ENCODE measurements around the gene UQCR10. TPM values are rescaled to one million over a fixed set of nuclear protein-coding genes. Genes with fewer than 3 reads are reported as not detected.

Gene UQCR10
- total and polyA plus RNA-seq, 2 experiments from 2014 or later: 78.0 to 535 TPM

GRCh38 chr22:29734838-29735237, 32.3 kb upstream of the UQCR10 start:
- Mint-ChIP-seq H3K36me3 (ENCODE audit: low read depth) (peaks cover 3% of the 10 kb centered on the region; the same call in 1 of the 3 replicates), H3K4me3 (no peak overlapping the region), H3K4me1 (peaks cover 18% of the 10 kb centered on the region), H3K27ac (no peak overlapping the region), H3K27me3 (ENCODE audit: insufficient read depth, low read depth, poor library complexity) (peaks cover 2% of the 10 kb centered on the region), H3K9me3 (0 out of 3 replicates have a peak, but pooled peaks cover 2% of the 10 kb centered on the region)
- DNase-seq (ENCODE audit: low spot score): peak; percentile 53
- H3K36me3 ChIP-seq (ENCODE audit: insufficient read depth): no peaks in the 10 kb centered on the region
- no peaks in the 10 kb centered on the region for H3K27me3 ChIP-seq (ENCODE audit: insufficient read depth)
- no peaks in the 10 kb centered on the region for H3F3A ChIP-seq (replicated peaks; ENCODE audit: low read depth)
- H3K4me3 ChIP-seq: no peak overlapping the region
- H3K27ac ChIP-seq (ENCODE audit: low read depth): no peak overlapping the region
- ATAC-seq: peak; percentile 79
- no peak overlapping the region; the same call in 1 of the 2 replicates for H3K4me2 ChIP-seq
- no peaks in the 10 kb centered on the region for H3K9me2 ChIP-seq (ENCODE audit: insufficient read depth)
- no peaks in the 10 kb centered on the region for H3K79me2 ChIP-seq (replicated peaks; ENCODE audit: insufficient read depth)
- H3K4me1 ChIP-seq (ENCODE audit: insufficient read depth): peaks cover 14% of the 10 kb centered on the region
- no peaks in the 10 kb centered on the region for H4K20me1 ChIP-seq (replicated peaks; ENCODE audit: insufficient read depth)
- TF ChIP-seq CTCF (conservative IDR thresholded peaks at IDR 0.05; ENCODE audit: low read depth in 2 of 2): peak in 1 of 2 experiments; percentile 25; a peak in 1 of 4 replicates
- no peak for TF ChIP-seq ZNF331 (CRISPR knock-in tag; IDR thresholded peaks at IDR 0.05; ENCODE audit: low read depth)
- peak overlapping the region; percentile 74; the same call in 1 of the 2 replicates for H2AFZ ChIP-seq

- Mint-ChIP-seq H3K9me3 (0 out of 3 replicates have a peak, but pooled peaks cover 2% of the 10 kb centered on the region), H3K27me3 (ENCODE audit: insufficient read depth, low read depth, poor library complexity) (peaks cover 2% of the 10 kb centered on the region), H3K4me1 (peaks cover 18% of the 10 kb centered on the region), H3K4me3 (no peak overlapping the region), H3K27ac (no peak overlapping the region), H3K36me3 (ENCODE audit: low read depth) (peaks cover 3% of the 10 kb centered on the region; the same call in 1 of the 3 replicates)
- no peaks in the 10 kb centered on the region for H3F3A ChIP-seq (replicated peaks; ENCODE audit: low read depth)
- H3K36me3 ChIP-seq (ENCODE audit: insufficient read depth): no peaks in the 10 kb centered on the region
- H3K4me3 ChIP-seq: no peak overlapping the region
- no peaks in the 10 kb centered on the region for H3K9me2 ChIP-seq (ENCODE audit: insufficient read depth)
- no peak overlapping the region for H2AFZ ChIP-seq
- H3K27ac ChIP-seq (ENCODE audit: low read depth): no peak overlapping the region
- no peaks in the 10 kb centered on the region for H3K27me3 ChIP-seq (ENCODE audit: insufficient read depth)
- peak; percentile 5; the same call in 2 of the 3 replicates for ATAC-seq
- no peak for DNase-seq (ENCODE audit: low spot score)
- peaks cover 14% of the 10 kb centered on the region for H3K4me1 ChIP-seq (ENCODE audit: insufficient read depth)
- H3K79me2 ChIP-seq (replicated peaks; ENCODE audit: insufficient read depth): no peaks in the 10 kb centered on the region
- no peak overlapping the region; the same call in 1 of the 2 replicates for H3K4me2 ChIP-seq
- H4K20me1 ChIP-seq (replicated peaks; ENCODE audit: insufficient read depth): no peaks in the 10 kb centered on the region
- no peak for TF ChIP-seq STAT1 (IDR thresholded peaks at IDR 0.05; ENCODE audit: unreplicated experiment)
- no peak for TF ChIP-seq ZNF462 (CRISPR knock-in tag; IDR thresholded peaks at IDR 0.05)
- no peak for TF ChIP-seq ZNF114 (CRISPR knock-in tag; IDR thresholded peaks at IDR 0.05)
- TF ChIP-seq ETS1 (IDR thresholded peaks at IDR 0.05): no peak
- TF ChIP-seq REST (IDR thresholded peaks at IDR 0.05; ENCODE audit: unreplicated experiment): no peak
These were observed 31.8 kb upstream of the UQCR10 start for GRCh38 chr22:29735416-29735815.
